HG02884 (cell line): ENCODE results near the gene MRPL24.
"Not testable (repeated sequence)": the region's sequence is repeated elsewhere in the genome, so short reads cannot be mapped to it uniquely, and the experiment has no call there.

Experiments used
- ATAC-seq: cut with Tn5 transposase; IDR thresholded peaks from one replicate; pipeline ENCODE4 v1.9.1; 2021; ENCODE audit warnings: mild to moderate bottlenecking, moderate library complexity; ENCODE audit not compliant: unreplicated experiment

Gene MRPL24

GRCh38 chr1:156760092-156760795 is 19.4 kb upstream of the MRPL24 start:
- no peak for ATAC-seq

- ATAC-seq = not testable (repeated sequence)
Observed at GRCh38 chr1:156757572-156758253, 16.8 kb upstream of the MRPL24 start.

GRCh38 chr1:156756355-156756754 is 15.5 kb upstream of the MRPL24 start:
- no peak for ATAC-seq

GRCh38 chr1:156755527-156755950 is 14.7 kb upstream of the MRPL24 start:
- ATAC-seq = no peak

- no peak for ATAC-seq
Observed at GRCh38 chr1:156754219-156754618, 13.3 kb upstream of the MRPL24 start.

- ATAC-seq = no peak
Observed at GRCh38 chr1:156752843-156753482, 12.1 kb upstream of the MRPL24 start.

GRCh38 chr1:156751757-156752481 is 11.0 kb upstream of the MRPL24 start:
- ATAC-seq = peak; percentile 42

GRCh38 chr1:156751451-156751756 is 10.5 kb upstream of the MRPL24 start, which contains the start of gene HDGF:
Gene HDGF (minus strand): TSS chr1:156751675. CDS start chr1:156751429, 246 bp downstream.
- peak; percentile 30 for ATAC-seq

- ATAC-seq = peak; percentile 7
Observed at GRCh38 chr1:156750711-156751450, 10.0 kb upstream of the MRPL24 start.

- no peak for ATAC-seq
Observed at GRCh38 chr1:156750191-156750672, 9.3 kb upstream of the MRPL24 start.

GRCh38 chr1:156749419-156750118 is 8.7 kb upstream of the MRPL24 start:
- ATAC-seq = no peak

GRCh38 chr1:156748670-156749418 is 8.0 kb upstream of the MRPL24 start:
- no peak for ATAC-seq

- ATAC-seq = no peak
Observed at GRCh38 chr1:156747742-156748669, 7.1 kb upstream of the MRPL24 start.

GRCh38 chr1:156746728-156747631 is 6.1 kb upstream of the MRPL24 start:
- ATAC-seq = no peak

GRCh38 chr1:156746406-156746727 is 5.5 kb upstream of the MRPL24 start:
- ATAC-seq = no peak

- no peak for ATAC-seq
Observed at GRCh38 chr1:156745881-156746280, 5.0 kb upstream of the MRPL24 start.

- no peak for ATAC-seq
Observed at GRCh38 chr1:156744786-156745419, 4.0 kb upstream of the MRPL24 start.
